CD4-positive, alpha-beta T cell treated with Interleukin-12 subunit alpha and Interleukin-12 subunit beta, for 1 hour (primary cell): ENCODE results near the gene NTM.

Experiments used
- DNase-seq: peaks from one replicate; pipeline ENCODE4 v3.0.0-alpha.2; 2020

Gene NTM

GRCh38 chr11:131851964-131852755 is 481.7 kb downstream of the NTM start:
- no peak for DNase-seq

- DNase-seq: no peak
Measured at GRCh38 chr11:131852757-131853156, 482.3 kb downstream of the NTM start.

DNA sequence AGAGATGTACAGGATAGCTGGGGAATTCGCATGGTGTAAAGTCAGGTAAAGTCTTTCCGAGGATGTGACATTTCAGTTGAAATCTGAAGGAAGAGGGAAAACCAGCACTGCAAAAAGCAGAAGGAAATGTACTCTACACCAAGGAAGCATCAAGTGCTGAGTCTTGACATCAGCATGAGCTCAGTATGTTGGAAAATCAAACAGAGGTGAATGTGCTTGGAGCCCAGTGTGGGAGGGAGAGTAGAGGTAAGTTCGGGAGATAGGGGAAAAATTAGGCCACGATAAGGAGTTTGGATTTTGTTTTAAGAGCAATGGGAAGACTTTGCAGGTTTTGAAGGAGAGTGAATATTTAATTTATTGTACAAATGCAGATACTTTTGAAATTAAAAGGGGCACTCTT is 484.0 kb downstream of the NTM start:
- no peak for DNase-seq

DNA sequence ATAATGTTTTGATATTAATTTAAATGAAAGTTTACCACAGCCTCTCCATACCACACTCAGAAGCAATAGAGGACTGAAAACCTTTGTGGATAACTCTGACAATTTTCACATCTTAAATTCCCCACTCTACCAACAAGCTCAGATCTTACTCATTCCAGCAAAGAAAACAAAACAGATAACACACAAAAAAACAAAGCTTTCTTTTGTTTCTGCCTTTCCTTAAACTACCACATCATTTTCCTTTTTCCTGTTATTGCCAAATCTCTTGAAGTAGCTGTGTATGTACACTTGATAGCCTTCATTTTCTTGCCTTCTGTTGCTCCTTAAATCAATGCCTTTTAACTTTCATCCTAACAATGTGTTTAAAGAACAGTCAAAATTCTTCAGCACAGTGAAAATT is 484.9 kb downstream of the NTM start:
- no peak for DNase-seq

- DNase-seq: no peak
Measured at GRCh38 chr11:131857246-131857645, 486.8 kb downstream of the NTM start.

GRCh38 chr11:131858505-131858904 is 488.1 kb downstream of the NTM start:
- DNase-seq: no peak

DNA sequence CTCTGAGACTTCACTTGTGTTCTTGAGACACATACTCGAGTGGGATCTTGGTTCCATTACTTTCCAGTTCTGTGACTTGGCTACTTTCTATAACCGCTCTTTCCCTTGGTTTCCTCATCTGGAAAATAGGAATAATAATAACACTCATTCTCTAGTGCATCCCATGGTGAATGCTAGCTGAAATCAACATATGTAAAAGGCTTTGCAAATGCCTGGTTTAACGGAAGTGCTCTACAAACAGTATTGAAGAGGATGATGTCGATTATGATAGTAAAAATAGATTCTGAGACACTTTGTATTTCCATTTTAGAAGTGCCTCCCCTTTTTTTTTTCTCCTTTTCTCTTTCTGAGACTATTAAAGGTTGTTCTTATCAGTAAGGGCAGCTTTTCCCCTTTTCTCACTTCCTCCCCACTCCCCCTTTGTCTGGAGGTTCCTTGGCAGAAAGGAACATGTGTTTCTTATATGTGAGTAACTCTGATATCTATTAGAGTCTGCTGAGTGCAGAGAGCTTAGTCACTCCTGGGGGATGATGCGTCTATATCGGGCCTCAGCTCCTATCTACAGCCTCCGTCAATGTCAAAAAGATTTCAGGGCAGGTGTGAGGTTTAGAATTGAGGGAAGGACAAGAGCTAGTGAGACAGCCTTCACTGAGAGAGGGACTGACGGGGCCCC is 489.3 kb downstream of the NTM start:
- no peak for DNase-seq

DNA sequence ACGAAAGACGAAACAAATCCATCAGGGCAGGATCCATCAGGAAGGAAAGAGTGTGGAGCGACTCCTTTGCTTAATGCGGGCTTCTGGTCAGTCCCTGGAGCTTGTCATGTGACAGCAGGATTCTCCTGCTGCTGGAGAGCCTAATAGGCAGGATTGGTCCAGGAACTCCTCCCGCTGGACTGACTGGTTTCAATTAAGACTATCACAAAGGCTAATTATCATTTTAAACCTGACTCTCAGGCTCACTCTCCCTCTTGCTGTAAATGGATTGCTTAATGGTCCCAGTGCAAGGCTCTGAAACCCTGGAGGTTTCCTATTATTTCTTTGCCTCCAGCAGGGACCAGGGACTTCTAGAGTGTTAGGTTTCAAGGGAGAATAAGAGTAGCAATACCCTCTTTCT is 493.8 kb downstream of the NTM start:
- no peak for DNase-seq

GRCh38 chr11:131865860-131866259 is 495.4 kb downstream of the NTM start:
- no peak for DNase-seq

- no peak for DNase-seq
Measured at GRCh38 chr11:131866535-131867400, 496.4 kb downstream of the NTM start.

DNA sequence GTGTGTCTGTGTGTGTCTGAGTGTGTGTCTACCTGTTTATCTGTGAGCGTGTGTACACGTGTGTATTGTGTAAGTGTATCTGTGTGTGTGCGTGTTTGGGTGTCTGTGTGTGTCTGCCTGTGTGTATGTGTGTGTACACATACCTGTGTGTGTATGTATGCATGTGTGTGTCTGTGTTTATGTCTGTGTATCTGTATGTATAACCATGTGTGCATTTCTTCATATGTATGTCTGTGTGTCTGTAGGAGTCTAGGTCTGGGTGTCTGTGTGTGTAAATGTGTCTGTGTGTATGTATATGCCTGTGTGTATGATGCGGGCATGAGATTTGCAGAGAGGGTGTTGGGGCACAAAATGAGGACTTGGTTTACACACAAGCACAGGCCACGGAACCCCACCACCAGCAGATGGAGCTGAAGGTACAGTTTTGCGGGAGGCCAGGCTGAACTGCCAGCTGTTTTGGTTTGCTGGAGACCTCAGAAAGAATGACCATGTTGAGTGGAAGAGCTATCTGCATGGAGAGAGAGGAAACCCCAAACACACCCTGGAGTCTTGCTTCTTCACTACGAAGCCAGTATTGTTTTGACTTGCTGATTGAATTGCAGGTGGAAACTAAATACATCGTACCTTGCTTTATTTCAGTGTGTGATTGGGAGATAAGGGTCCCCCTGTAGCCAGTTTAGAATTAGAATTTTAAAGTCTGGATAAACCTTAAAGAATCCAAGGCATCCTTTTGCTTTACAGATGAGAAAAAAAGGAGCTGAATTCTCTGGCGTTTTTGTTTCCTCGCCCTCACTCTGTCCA is 497.2 kb downstream of the NTM start:
- no peak for DNase-seq

GRCh38 chr11:131868629-131869507 is 498.5 kb downstream of the NTM start:
- DNase-seq: no peak

DNA sequence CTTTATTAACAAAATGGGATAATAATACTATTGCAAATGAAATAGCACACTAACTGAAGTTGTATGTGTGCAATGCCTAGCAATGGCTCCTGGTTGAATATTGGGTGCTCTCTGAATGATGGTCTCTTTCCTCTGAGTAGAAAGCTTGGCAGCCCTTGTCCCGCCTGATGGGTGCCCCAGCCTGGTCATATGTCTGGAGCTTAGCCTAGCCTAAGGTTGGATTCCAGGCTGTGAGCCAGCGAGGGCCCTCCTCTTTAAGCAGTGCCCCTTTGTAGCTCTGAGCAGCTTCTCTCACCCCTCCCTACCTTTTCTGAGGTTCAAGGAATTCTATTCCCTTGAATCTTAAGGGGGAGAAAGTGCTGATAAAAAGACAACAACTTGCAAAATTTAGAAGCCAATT is 499.9 kb downstream of the NTM start:
- no peak for DNase-seq

DNA sequence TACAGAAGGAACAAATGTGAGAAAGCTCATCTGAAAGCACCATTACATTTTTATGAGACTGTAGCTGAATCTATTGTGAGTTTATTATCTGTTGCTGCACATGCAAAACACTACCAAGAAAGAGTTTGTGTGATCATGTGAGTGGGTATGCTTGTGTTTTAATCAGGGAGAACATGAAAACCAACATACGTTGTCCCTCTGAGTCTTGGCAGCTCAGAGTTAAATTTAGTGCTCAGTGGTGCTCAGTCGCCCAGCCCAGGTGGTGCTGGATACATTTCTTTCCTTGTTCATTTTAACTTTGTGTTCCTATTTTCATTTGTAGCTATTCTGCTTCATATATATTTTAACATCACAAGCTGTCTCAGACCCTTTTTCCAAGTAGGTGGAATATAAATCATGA is 500.6 kb downstream of the NTM start:
- DNase-seq: no peak

DNA sequence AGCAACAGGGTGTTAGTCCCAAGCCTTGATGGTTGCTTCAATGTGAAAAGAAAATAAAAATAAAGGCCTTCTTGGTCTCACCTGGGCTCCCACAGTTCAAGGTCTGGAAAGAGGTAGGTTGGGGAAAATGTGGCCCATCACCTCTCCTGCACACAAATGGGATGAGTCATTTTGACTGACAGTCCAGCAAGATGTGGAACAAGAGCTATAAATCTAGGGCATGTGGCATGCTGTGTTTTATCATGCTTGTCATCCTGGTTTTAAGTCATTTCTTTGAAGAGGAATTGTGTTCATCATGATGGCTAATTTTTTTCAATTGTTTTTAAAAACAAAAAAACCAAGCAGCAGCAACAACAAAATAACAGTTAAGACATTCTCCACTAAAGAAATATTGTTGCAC is 503.7 kb downstream of the NTM start:
- DNase-seq: no peak

DNA sequence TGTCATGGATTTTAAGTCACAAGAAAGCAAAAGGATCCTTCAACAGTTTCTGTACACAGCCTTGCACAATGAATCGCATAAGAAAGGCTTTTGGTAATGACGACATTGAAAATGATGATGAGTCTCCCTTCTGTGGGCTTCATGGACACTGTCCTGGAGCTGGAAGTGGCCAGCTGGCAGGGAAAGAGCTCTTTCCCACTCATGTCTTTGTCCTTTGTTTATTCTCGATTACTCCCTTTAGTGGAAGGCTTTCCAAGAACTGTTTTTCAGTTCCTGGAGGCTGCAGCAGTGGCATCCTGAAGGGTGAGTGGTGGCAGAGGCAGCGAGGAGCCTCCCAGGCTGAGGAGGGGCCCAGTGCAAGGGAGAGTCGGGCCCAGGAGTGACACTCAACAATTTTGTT is 505.2 kb downstream of the NTM start:
- DNase-seq: no peak

- DNase-seq: no peak
Measured at GRCh38 chr11:131877246-131877942, 507.0 kb downstream of the NTM start.

GRCh38 chr11:131880316-131880715 is 509.9 kb downstream of the NTM start:
- no peak for DNase-seq

DNA sequence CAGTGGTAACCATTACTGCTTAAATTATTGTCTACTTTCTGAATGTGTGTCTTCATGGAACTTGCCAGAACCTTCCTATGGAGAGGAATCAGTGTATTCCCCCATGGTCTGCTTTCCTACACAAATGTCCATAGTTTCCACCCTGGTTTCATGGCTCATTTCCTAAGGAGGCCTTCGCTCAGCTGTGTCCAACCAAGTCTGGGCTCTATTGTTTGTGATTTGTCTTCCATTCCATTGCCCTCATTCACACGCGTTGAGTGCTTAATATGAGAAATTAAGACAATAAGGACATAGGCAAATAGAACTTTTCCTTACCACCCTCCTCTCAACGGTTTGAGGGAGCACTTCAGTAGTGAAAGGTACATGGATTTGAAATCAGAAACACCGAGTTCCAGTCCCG is 510.6 kb downstream of the NTM start:
- no peak for DNase-seq

GRCh38 chr11:131883332-131883731 is 512.9 kb downstream of the NTM start:
- no peak for DNase-seq

DNA sequence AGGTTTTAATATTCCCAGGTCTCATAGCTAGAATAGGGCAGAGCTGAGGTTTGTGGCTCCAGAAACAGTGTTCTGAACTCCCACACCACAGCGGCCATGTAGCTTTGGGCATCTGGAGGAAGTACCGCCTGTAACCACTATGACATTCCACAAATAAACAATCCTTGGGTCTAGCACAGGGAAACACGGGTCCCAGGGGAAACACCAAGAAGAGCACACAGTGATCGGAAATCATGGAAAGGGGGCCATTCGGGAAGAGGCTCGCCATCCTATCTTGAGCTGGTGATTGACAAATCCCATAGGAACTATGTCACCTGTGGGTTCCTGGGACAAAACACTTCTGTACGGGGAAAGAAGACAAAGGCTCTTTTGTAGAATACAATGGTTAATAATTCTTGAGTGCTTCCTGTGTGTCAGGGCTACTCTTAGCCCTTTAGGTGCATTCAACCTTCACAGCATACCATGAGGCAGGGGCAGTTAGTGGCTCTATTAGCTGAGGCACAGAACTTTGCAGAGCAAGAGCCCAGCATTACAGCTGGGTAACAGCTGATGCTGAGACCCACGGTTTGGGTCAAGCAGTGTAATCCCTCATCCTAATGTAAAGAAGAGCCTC is 514.2 kb downstream of the NTM start:
- no peak for DNase-seq
